Mammary epithelial cell (primary cell): ENCODE data around the gene MTFP1.

ENCODE experiments used
- EZH2 ChIP-seq: IDR thresholded peaks from 2 replicates; pipeline ENCODE4 v1.6.1; 2012; ENCODE audit warnings: low read length, inconsistent platforms, borderline replicate concordance
- TF ChIP-seq, protein P1 (sequence below), 2 donors: IDR thresholded peaks in 1 of 2; conservative IDR thresholded peaks in 1 of 2; 2 replicates each; pipeline ENCODE4 v1.5.1; 2011 to 2012; ENCODE audit warnings: inconsistent platforms in 2 of 2, low read length in 2 of 2, mild to moderate bottlenecking in 2 of 2, control low read depth in 1 of 2, low read depth in 1 of 2; ENCODE audit not compliant: insufficient read depth in 1 of 2; ENCODE audit errors: extremely low read depth in 1 of 2

DNA sequence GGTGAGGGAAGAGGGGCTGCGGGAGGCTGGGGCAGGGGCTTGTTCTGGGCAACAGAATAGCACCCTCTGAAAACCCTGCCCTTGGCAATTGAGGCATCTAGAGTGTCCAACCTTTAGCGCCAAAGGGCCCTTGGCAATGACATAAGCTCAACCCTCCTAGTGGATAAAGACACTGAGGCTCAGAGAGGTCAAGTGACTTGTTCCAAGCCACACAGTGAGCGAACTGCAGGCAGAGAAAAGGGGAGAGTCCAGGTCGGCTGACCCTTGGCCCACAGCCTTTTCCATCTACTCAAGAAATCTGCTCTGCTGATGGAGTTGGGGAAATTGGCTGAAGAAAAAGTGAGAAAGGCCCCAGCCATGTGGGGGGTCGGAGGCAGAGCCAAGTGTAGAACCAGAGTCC, 25.9 kb upstream of the MTFP1 start:
- TF ChIP-seq, protein P1, sequence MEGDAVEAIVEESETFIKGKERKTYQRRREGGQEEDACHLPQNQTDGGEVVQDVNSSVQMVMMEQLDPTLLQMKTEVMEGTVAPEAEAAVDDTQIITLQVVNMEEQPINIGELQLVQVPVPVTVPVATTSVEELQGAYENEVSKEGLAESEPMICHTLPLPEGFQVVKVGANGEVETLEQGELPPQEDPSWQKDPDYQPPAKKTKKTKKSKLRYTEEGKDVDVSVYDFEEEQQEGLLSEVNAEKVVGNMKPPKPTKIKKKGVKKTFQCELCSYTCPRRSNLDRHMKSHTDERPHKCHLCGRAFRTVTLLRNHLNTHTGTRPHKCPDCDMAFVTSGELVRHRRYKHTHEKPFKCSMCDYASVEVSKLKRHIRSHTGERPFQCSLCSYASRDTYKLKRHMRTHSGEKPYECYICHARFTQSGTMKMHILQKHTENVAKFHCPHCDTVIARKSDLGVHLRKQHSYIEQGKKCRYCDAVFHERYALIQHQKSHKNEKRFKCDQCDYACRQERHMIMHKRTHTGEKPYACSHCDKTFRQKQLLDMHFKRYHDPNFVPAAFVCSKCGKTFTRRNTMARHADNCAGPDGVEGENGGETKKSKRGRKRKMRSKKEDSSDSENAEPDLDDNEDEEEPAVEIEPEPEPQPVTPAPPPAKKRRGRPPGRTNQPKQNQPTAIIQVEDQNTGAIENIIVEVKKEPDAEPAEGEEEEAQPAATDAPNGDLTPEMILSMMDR (conservative IDR thresholded peaks at IDR 0.05 in 1 of 2, IDR thresholded peaks at IDR 0.05 in 1 of 2; ENCODE audit: extremely low read depth in 1 of 2, insufficient read depth in 1 of 2, low read depth in 1 of 2, low read length in 2 of 2) = no peak
- no peak for TF ChIP-seq EZH2
